HAP-1 (cell line): ENCODE measurements around the gene RGSL1.

ENCODE experiments used
- DNase-seq, 2 experiments: peaks; one replicate each; pipeline ENCODE4 v3.0.0-alpha.2; 2016 to 2020; ENCODE audit warnings: low spot score in 2 of 2
- H3K27me3 ChIP-seq: fragments of 250-450 bp; sonication (Bioruptor Pico); 2 replicates; pipeline ENCODE4 v1.5.1; 2020; ENCODE audit warnings: low read depth, mild to moderate bottlenecking, moderate library complexity
- H3K36me3 ChIP-seq: fragments of 250-450 bp; sonication (Bioruptor Pico); replicated peaks from 2 replicates; pipeline ENCODE4 v1.5.1; 2020; ENCODE audit warnings: mild to moderate bottlenecking
- H3K4me1 ChIP-seq: fragments of 250-450 bp; sonication (Bioruptor Pico); 2 replicates; pipeline ENCODE4 v1.5.1; 2020; ENCODE audit warnings: mild to moderate bottlenecking
- H3K4me3 ChIP-seq: fragments of 250-450 bp; sonication (Bioruptor Pico); 2 replicates; pipeline ENCODE4 v1.5.1; 2020; ENCODE audit warnings: mild to moderate bottlenecking, moderate library complexity
- H3K9me3 ChIP-seq: fragments of 250-450 bp; sonication (Bioruptor Pico); 2 replicates; pipeline ENCODE4 v1.5.1; 2020; ENCODE audit warnings: mild to moderate bottlenecking, moderate library complexity
- in situ Hi-C: fragments of 300-500 bp; cut with MboI; formaldehyde crosslinking; loops from 3 replicates; pipeline ENCODE4 v1.14.3; 2020; ENCODE audit warnings: low sequenced_read_pairs, inconsistent platforms, mixed read lengths

RGSL1 gene

GRCh38 chr1:182607566-182607965 lies 157.6 kb downstream of the RGSL1 start:
- Histone ChIP-seq H3K4me1 (peaks cover 20% of the 10 kb centered on the region), H3K4me3 (no peak overlapping the region), H3K9me3 (no peaks in the 10 kb centered on the region), H3K27me3 (no peaks in the 10 kb centered on the region), H3K36me3 (no peaks in the 10 kb centered on the region)
- DNase-seq: no peak
- in situ Hi-C loops: no loop called here

GRCh38 chr1:182608236-182608635 lies 158.3 kb downstream of the RGSL1 start:
- H3K27me3 ChIP-seq: no peaks in the 10 kb centered on the region
- H3K4me1 ChIP-seq: peaks cover 15% of the 10 kb centered on the region
- no peaks in the 10 kb centered on the region for H3K9me3 ChIP-seq
- no peaks in the 10 kb centered on the region for H3K36me3 ChIP-seq
- in situ Hi-C loops: no loop called here
- DNase-seq: no peak
- H3K4me3 ChIP-seq: no peak overlapping the region

GRCh38 chr1:182608845-182609610 lies 159.1 kb downstream of the RGSL1 start:
- H3K9me3 ChIP-seq: no peaks in the 10 kb centered on the region
- peaks cover 18% of the 10 kb centered on the region for H3K4me1 ChIP-seq
- DNase-seq: no peak
- H3K36me3 ChIP-seq: no peaks in the 10 kb centered on the region
- in situ Hi-C loops: no loop called here
- no peaks in the 10 kb centered on the region for H3K27me3 ChIP-seq
- no peak overlapping the region for H3K4me3 ChIP-seq
